ENCODE data around the gene TTLL6. TPM values are rescaled to one million over a fixed set of nuclear protein-coding genes. Genes with fewer than 3 reads are reported as not detected.

TTLL6 gene
- polyA plus RNA-seq, 1 experiment = not detected

GRCh38 chr17:48767263-48767774 is 49.7 kb downstream of the TTLL6 start:
- no peak overlapping the region for H3K4me3 ChIP-seq (ENCODE audit: low read depth, low read length)
- POLR2A ChIA-PET = no interaction called here
- H3K36me3 ChIP-seq (ENCODE audit: control insufficient read depth, insufficient read depth, low read length) = no peaks in the 10 kb centered on the region
- peaks cover 10% of the 10 kb centered on the region for H3K27me3 ChIP-seq (ENCODE audit: control insufficient read depth, insufficient read depth, low read length)
- TF ChIP-seq CTCF (IDR thresholded peaks at IDR 0.05; ENCODE audit: insufficient read depth, low read depth, low read length) = no peak
- CTCF ChIA-PET = interaction anchor here (3.0 kb wide), 1 partner anchor 43 kb away, joined by 19 read pairs; the partner anchor contains the start of gene PRAC2
- no peak for DNase-seq (ENCODE audit: low read depth)

- no peak for DNase-seq (ENCODE audit: low read depth)
- ChIA-PET POLR2A (no interaction called here), CTCF (interaction anchor here (0.8 kb wide), 1 partner anchor 30 kb away, joined by 3 read pairs; no protein-coding TSS in a partner anchor)
- peaks cover 19% of the 10 kb centered on the region for H3K27me3 ChIP-seq (ENCODE audit: control insufficient read depth, insufficient read depth, low read length)
- no peak overlapping the region for H3K4me3 ChIP-seq (ENCODE audit: low read depth, low read length)
- TF ChIP-seq CTCF (IDR thresholded peaks at IDR 0.05; ENCODE audit: insufficient read depth, low read depth, low read length) = no peak
- H3K36me3 ChIP-seq (ENCODE audit: control insufficient read depth, insufficient read depth, low read length) = no peaks in the 10 kb centered on the region
These were observed 55.9 kb downstream of the TTLL6 start for GRCh38 chr17:48761114-48761513.

- H3K36me3 ChIP-seq (ENCODE audit: control insufficient read depth, insufficient read depth, low read length) = no peaks in the 10 kb centered on the region
- no peak for TF ChIP-seq CTCF (IDR thresholded peaks at IDR 0.05; ENCODE audit: insufficient read depth, low read depth, low read length)
- no peak for DNase-seq (ENCODE audit: low read depth)
- ChIA-PET CTCF (interaction anchor here (0.8 kb wide), 1 partner anchor 30 kb away, joined by 3 read pairs; no protein-coding TSS in a partner anchor), POLR2A (no interaction called here)
- H3K27me3 ChIP-seq (ENCODE audit: control insufficient read depth, insufficient read depth, low read length) = peaks cover 19% of the 10 kb centered on the region
- no peak overlapping the region for H3K4me3 ChIP-seq (ENCODE audit: low read depth, low read length)
These were observed 56.6 kb downstream of the TTLL6 start for GRCh38 chr17:48760411-48760810.

- Histone ChIP-seq H3K4me3 (ENCODE audit: low read depth, low read length) (no peak overlapping the region), H3K27me3 (ENCODE audit: control insufficient read depth, insufficient read depth, low read length) (peaks cover 25% of the 10 kb centered on the region), H3K36me3 (ENCODE audit: control insufficient read depth, insufficient read depth, low read length) (no peaks in the 10 kb centered on the region)
- CTCF ChIA-PET = interaction anchor here (1.4 kb wide), 1 partner anchor 80 kb away, joined by 3 read pairs; no protein-coding TSS in a partner anchor
- TF ChIP-seq CTCF (IDR thresholded peaks at IDR 0.05; ENCODE audit: insufficient read depth, low read depth, low read length) = no peak
- no peak for DNase-seq (ENCODE audit: low read depth)
- POLR2A ChIA-PET = no interaction called here
These were observed 57.7 kb downstream of the TTLL6 start for GRCh38 chr17:48759288-48759687.

- peaks cover 32% of the 10 kb centered on the region for H3K27me3 ChIP-seq (ENCODE audit: control insufficient read depth, insufficient read depth, low read length)
- TF ChIP-seq CTCF (IDR thresholded peaks at IDR 0.05; ENCODE audit: insufficient read depth, low read depth, low read length) = no peak
- ChIA-PET POLR2A (no interaction called here), CTCF (interaction anchor here (1.6 kb wide), 1 partner anchor 34 kb away, joined by 4 read pairs; no protein-coding TSS in a partner anchor)
- peak; percentile 3 for DNase-seq (ENCODE audit: low read depth)
- H3K36me3 ChIP-seq (ENCODE audit: control insufficient read depth, insufficient read depth, low read length) = no peaks in the 10 kb centered on the region
- H3K4me3 ChIP-seq (ENCODE audit: low read depth, low read length) = no peak overlapping the region
These were observed 59.5 kb downstream of the TTLL6 start for GRCh38 chr17:48757524-48757961.
